Psoas muscle (tissue), 8 donors: Measurements from ENCODE around the gene CCNO. TPM values are rescaled to one million over a fixed set of nuclear protein-coding genes. Genes with fewer than 3 reads are reported as not detected.

ENCODE experiments used
- ATAC-seq, 4 donors: fragments of 200-7000 bp; cut with Tn5 transposase; one replicate each; pipeline ENCODE4 v1.9.1; 2020; ENCODE audit warnings: moderate library complexity in 3 of 4, mild to moderate bottlenecking in 2 of 4
- DNase-seq, 2 donors: peaks; one replicate each; pipeline ENCODE4 v3.0.0-alpha.2; 2020
- H3K27ac ChIP-seq: fragments of 200-600 bp; one replicate; pipeline ENCODE4 v1.8.0; 2022
- H3K27me3 ChIP-seq, 3 donors: fragments of 200-600 bp in 1 of 3; one replicate each; pipeline versions ENCODE4 v1.6.1 to v1.8.0; 2013 to 2022; ENCODE audit warnings: low read length in 2 of 3, mild to moderate bottlenecking in 2 of 3, moderate library complexity in 1 of 3; ENCODE audit not compliant: insufficient read depth in 3 of 3
- H3K36me3 ChIP-seq, 2 donors: fragments of 200-600 bp in 1 of 2; one replicate each; pipeline versions ENCODE4 v1.6.1 to v1.8.0; 2013 to 2022; ENCODE audit warnings: low read depth in 1 of 2, mild to moderate bottlenecking in 1 of 2, moderate library complexity in 1 of 2; ENCODE audit not compliant: insufficient read depth in 1 of 2
- H3K4me1 ChIP-seq: fragments of 200-600 bp; one replicate; pipeline ENCODE4 v1.8.0; 2022
- H3K4me3 ChIP-seq: fragments of 200-600 bp; one replicate; pipeline ENCODE4 v1.8.0; 2022; ENCODE audit warnings: mild to moderate bottlenecking
- H3K9me3 ChIP-seq: fragments of 200-600 bp; one replicate; pipeline ENCODE4 v1.8.0; 2022
- CTCF ChIP-seq: fragments of 200-600 bp; IDR thresholded peaks from one replicate; pipeline ENCODE4 v1.8.0; 2022; ENCODE audit warnings: antibody characterized with exemption
- WGBS, 3 donors: extraction: QIAGEN DNeasy Blood & Tissue Kit; methylation state at CpG; one replicate each; pipeline versions ENCODE4 v1.1.6 to v1.1.7; 2013; 5-methylcytosine and 5-hydroxymethylcytosine counted together
- intact Hi-C, 2 donors: fragments of 100-400 bp; cut with DNase I; formaldehyde crosslinking; loops; one replicate each; pipeline versions ENCODE4 v1.11.0 to v1.14.2; 2022
- polyA plus RNA-seq, 3 donors: library from polyadenylated mRNA; stranded (reverse); fragments of 200-250 nt; gene quantifications; one replicate each; pipeline ENCODE4 v1.2.3, GENCODE V29; 2013
- total RNA-seq, 4 donors: library from RNA; stranded (reverse); fragmentation: NEBNext Ultra II Directional in 2 of 4; extraction: Animal tissue kit (Norgen Biotek cat#: 25700) in 2 of 4; gene quantifications; one replicate each; pipeline versions ENCODE4 v1.2.1 to v1.2.4, GENCODE V29; 2021 to 2023
- donor health status: healthy with polysubstance abuse.
- donor health status: DM: no; HTN: no; CAD: no; lungs with moderate emphysema.
- donor health status: Bipolar disorder and iron deficiency.
- donor health status: healthy.
- donor health status: DM: yes; HTN: yes; CAD: no.
- donor health status: DM: no; HTN: no; CAD: no.
- donor health status: DM: no; HTN: no; CAD: no.
- donor health status: DM: yes; HTN: yes; CAD: no.

Gene CCNO
- total and polyA plus RNA-seq, 7 donors: not detected

- H3K4me3 ChIP-seq: peak overlapping the region; percentile 72
Measured at GRCh38 chr5:55234121-55234700, 803 bp upstream of the CCNO start.

DNA sequence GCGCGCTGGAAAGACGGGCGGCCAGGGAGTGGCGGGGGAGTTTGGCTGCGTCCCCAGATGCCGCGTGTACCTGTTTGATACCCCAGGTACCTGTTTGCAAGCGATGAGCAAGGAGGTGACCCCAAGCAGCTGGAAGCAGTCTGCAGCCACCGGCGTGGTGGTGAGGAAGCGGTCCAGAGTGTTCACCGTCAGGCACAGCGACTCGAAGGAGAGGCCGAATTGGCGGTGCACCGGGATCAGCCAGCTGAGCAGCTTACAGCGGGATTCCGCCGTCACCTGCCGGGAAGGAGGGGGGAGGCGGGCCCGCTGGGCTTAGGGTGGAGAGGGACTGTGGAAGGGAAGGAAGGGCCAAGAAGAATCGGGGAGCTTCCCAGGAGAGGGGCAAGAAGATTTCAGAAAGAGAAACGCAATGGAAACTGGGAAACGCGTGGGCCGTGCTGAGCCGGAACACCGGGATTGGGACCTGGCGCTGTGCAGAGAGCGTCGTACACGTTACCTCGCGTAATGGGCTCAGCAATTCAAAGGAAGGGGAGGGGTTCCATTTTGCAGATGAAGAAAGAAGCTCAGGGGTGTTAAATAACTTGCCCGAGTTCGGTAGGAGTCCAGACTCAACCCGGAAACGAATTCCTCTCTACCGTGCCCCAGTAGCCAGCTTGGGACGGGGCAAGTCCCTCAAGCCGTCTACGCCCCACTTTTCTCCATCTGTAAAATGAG is 980 bp downstream of the CCNO start:
- H3K4me3 ChIP-seq: peak overlapping the region; percentile 72
- H3K36me3 ChIP-seq: no peaks in the 10 kb centered on the region
- peaks cover 27% of the 10 kb centered on the region for H3K4me1 ChIP-seq
- H3K27me3 ChIP-seq: peaks cover 4 to 100% (median 60%) of the 10 kb centered on the region in 3 donors
- TF ChIP-seq CTCF: no peak
- 1% methylated on average over 45 of the region's 45 CpGs for WGBS, 3 donors
- no peak overlapping the region for H3K27ac ChIP-seq
- no peaks in the 10 kb centered on the region for H3K9me3 ChIP-seq
- DNase-seq: no peak
- peak in 3 of 4 donors; percentile 9 to 14 (median 11) for ATAC-seq
- intact Hi-C loops: loop anchor here in 1 of 2 donors (10.0 kb wide), 1 partner anchor 58 kb away; the partner anchor contains the start of gene CDC20B

More at GRCh38 chr5:55234121-55234700, 803 bp upstream of the CCNO start:
- Histone ChIP-seq H3K27me3 (peaks cover 4 to 90% (median 46%) of the 10 kb centered on the region in 3 donors), H3K9me3 (no peaks in the 10 kb centered on the region), H3K36me3 (no peaks in the 10 kb centered on the region), H3K27ac (no peak overlapping the region), H3K4me1 (peaks cover 22% of the 10 kb centered on the region)
- intact Hi-C loops: loop anchor here in 1 of 2 donors (10.0 kb wide), 1 partner anchor 59 kb away; the partner anchor contains the start of gene CDC20B
- ATAC-seq (peak in 1 of 4 donors; percentile 26), DNase-seq (no peak)
- WGBS, 3 donors: 11 to 14% (median 13%) methylated on average over 31 of the region's 31 CpGs
- TF ChIP-seq CTCF: no peak

GRCh38 chr5:55231919-55232270 is 1.5 kb downstream of the CCNO start:
- DNase-seq: no peak
- Histone ChIP-seq H3K9me3 (no peaks in the 10 kb centered on the region), H3K27me3 (peaks cover 4 to 100% (median 64%) of the 10 kb centered on the region in 3 donors), H3K4me3 (peak overlapping the region; percentile 72), H3K36me3 (no peaks in the 10 kb centered on the region), H3K27ac (no peak overlapping the region), H3K4me1 (peaks cover 32% of the 10 kb centered on the region)
- intact Hi-C loops: loop anchor here in 1 of 2 donors (10.0 kb wide), 1 partner anchor 57 kb away; the partner anchor contains the start of gene CDC20B
- ATAC-seq: no peak
- WGBS, 3 donors: 2 to 4% (median 3%) methylated on average over 11 of the region's 11 CpGs
- no peak for TF ChIP-seq CTCF

DNA sequence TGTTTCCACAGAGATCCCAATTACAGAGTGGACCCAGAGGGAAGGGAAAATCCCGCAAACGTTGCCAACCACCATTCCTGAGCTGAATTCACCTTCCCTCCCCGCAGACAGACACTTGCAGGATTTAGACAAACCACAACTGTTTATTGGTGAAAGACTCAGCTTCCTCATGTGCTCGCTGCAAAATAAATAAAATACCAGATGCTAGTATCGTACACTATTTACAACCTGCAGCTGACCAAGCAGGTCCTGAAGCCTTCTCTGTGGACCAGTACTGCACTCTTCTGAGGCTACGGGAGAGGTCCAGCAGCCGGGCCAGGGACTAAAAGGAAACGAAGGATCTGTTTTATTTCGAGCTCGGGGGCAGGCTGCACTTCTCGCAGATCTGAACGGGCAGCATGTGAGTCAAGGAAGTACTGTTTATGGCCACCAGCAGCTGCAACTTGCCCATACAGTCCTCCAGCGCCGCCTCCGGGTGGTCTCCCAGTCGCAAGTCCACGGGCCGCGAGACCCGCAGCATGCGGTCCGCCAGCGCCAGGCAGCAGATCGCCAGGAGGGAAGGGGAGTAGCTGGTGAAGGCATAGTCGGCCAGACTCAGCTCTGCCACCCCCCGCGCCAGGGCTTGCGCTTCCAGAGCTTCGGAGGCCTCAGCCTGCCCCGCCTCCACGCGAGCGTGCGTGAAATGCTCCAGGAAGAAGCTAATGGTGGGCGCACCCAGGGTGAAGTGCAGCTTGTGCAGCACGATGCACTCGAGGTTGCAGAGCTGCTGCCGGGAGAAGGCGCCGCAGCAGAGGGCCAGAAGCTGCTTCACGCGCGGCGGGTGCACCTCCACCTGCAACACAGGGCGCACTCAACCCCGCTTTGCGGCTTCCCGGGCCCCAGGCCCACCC is 2.1 kb downstream of the CCNO start:
- DNase-seq: no peak
- H3K27me3 ChIP-seq: peaks cover 4 to 100% (median 70%) of the 10 kb centered on the region in 3 donors
- peak overlapping the region; percentile 72 for H3K4me3 ChIP-seq
- peaks cover 37% of the 10 kb centered on the region for H3K4me1 ChIP-seq
- peak in 1 of 4 donors; percentile 5 for ATAC-seq
- TF ChIP-seq CTCF: no peak
- intact Hi-C loops: loop anchor here in 1 of 2 donors (10.0 kb wide), 1 partner anchor 56 kb away; the partner anchor contains the start of gene CDC20B
- no peaks in the 10 kb centered on the region for H3K36me3 ChIP-seq
- H3K27ac ChIP-seq: no peak overlapping the region
- WGBS, 3 donors: 3 to 5% (median 4%) methylated on average over 45 to 48 of the region's 48 CpGs
- H3K9me3 ChIP-seq: no peaks in the 10 kb centered on the region
